UCSD-AML1 (cell line): ENCODE measurements around the gene HMGB1.

Experiments used
- DNase-seq: peaks from one replicate; lab custom pipeline; 2025; ENCODE audit not compliant: unreplicated experiment; lab: John Stamatoyannopoulos, UW

The HMGB1 gene

GRCh38 chr13:30431269-30431940, 34.3 kb downstream of the HMGB1 start:
- DNase-seq = no peak

- no peak for DNase-seq
Measured at GRCh38 chr13:30429721-30430694, 35.7 kb downstream of the HMGB1 start.

DNA sequence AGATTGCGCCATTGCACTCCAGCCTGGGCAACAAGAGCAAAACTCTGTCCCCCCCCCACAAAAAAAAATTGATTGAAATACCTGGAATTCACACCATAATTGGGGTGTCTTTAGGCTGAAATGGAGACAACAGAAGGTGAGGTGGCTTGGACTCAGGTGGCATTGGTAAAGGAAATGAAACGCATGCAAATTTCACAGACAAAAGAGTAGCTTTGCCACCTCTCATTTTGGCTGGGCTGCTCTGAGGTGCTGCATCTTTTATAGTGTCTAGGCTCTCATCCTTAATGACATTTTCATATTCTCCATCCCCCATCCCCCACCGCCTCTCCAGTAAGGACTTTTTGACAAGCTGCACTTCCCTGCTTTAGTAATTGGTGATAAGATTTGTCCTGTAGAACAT, 36.5 kb downstream of the HMGB1 start:
- DNase-seq = no peak

DNA sequence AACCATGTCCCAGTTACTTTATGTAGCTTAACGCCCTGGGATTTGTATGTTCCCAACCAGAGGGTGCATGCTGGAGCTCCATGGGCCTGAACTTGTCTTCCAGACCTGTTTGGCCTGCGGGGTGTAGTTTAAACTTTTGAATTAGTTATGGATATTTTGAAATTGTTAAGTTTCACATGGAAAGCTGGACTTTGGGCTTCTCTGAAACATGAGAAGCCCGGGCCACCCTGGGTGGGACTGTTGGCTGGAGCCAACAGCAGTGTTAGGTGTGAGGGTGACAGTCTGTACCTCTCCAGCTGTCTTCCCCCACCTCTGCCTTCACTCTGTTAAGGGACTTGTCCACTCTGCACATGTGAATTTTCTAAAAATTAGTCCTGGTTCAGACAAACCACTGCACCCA, 41.8 kb downstream of the HMGB1 start:
- no peak for DNase-seq

DNA sequence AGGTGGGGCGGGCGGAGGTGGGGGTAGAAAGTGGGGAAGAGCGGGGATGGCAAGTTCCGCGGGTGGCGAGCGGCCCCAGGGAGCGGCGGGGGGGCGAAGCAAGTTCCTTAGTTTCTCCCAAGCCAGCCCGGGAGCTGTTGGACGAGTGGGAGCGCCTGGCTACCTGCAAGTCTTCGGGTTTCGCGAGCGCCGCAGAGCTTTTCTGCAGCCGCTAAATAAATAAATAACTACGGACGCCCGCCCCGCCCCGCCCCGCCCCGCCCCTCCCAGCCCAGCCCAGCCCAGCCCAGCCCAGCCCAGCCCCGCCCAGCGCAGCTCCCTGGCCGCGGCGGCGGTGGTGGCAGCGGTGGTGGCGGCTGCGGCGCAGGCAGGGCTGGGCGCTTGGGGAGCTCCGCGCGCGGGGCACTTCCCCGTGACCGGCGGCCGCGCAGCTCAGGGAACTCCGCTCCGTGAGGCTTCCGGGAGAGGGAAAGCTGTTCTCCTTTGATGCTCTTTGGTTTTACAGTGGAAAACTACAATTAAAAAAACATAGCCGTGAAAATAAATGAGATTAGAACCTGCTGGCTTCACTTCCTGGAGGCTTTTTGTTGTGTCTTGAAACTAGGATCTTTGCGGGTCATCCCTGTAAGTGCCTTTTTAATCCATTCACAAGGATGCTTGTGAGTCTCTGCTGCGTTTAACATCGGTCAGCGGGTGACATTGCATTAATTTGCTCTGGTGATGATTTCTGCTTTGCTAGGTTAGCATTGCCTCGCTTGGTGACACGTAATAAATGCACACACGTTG, 43.5 kb downstream of the HMGB1 start, which contains the start of gene UBE2L5:
Gene UBE2L5 (plus strand): TSS at position 440 of the 786 bp plus-strand sequence. CDS start 5,498 bp downstream, outside the sequence.
- peak; percentile 80 for DNase-seq

- DNase-seq = peak; percentile 79
Measured at GRCh38 chr13:30421093-30422053, 44.4 kb downstream of the HMGB1 start.

DNA sequence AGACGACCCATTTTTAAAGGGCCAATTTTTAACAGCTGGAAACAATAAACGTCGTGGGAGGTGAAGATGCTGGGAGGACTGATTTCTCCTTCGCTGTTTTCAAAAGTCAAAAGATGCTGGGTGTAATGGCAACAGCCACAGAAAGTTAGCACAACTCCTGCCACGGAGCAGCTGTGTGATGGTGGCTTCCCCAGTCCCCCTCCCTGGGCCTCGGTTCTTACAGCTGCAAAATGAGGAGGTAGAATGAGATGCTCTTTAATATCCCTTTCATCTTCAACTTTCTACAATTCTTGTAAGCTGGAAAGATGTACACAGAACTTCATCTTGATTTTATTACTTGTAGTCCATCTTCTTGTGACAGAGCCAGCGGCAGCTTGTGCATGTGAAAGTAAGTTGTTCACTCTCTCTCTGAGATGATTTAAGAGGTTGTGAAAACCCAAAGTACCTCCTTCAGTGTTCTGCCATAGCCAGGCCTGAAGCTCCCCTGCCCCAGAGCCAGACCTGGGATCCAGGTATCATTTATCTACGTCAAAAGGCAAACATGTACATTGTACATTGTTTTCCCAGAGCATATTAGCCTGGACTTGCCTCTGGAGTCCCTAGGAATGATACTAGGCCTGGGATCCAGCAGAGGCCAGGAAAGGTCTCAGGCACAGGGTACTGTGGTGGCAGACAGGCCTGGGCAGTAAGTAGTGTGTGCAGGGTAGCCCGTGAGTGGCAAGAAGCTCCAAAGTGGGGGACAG, 46.8 kb downstream of the HMGB1 start:
- DNase-seq = no peak

- DNase-seq = no peak
Measured at GRCh38 chr13:30418075-30418716, 47.5 kb downstream of the HMGB1 start.

DNA sequence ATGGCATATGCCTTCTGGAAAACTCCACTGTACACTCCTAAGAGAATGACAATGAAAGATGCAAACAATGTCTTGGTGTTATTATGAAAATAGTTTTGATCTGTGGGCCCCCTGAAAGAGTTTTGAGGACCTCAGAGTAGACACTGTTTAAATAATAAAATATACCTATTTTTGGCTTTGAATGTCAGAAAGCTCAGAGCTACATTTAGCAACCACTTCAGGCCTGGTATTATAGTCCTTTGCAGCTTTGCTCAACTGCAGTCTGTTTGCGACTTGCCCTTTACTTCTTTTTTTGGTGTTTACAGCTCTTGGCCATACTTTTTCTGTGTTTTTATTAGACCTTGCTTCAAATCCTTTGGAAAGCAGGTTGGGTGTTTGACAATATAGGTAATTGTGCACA, 49.3 kb downstream of the HMGB1 start:
- no peak for DNase-seq

DNA sequence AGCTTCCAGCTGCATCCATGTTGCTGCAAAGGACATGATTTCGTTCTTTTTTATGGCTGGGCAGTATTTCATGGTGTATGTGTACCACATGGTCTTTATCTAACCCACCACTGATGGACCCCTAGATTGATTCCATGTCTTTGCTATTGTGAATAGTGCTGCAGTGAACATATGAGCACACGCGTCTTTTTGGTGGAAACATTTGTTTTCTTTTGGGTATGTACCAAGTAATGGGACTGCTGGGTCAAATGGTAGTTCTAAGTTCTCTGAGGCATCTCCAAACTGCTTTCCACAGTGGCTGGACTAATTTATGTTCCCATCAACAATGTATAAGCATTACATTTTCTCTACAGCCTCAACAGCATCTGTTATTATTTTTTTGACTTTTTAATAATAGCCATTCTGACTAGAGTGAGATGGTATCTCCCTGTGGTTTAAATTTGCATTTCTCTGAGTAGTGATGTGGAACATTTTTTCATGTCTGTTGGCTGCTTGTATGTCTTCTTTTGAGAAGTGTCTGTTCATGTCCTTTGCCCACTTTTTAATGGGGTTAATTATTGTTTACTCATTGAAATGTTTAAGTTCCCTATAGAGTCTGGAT, 50.2 kb downstream of the HMGB1 start:
- DNase-seq = no peak

GRCh38 chr13:30413842-30414241, 51.9 kb downstream of the HMGB1 start:
- DNase-seq = no peak

- DNase-seq = no peak
Measured at GRCh38 chr13:30412346-30412745, 53.4 kb downstream of the HMGB1 start.

DNA sequence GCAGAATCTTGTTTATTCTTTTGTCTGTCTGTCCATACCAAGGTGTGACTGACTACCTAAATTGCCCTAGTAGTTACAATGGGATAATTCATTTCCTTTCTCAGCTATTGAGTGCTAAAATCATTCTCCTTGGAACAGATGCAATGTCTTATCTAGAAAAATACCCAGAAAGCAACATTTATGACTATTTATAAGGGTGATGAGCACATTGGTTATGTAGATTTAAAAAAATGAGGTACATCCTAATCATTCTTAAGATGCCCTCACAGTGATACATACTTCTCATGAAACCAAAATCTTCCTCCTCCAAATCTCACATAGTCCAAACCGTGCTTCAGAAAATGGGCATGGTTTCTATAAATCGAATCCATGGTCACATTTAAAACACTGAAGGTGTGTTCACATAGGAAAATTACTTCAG, 55.0 kb downstream of the HMGB1 start:
- DNase-seq = no peak

GRCh38 chr13:30409886-30410704, 55.6 kb downstream of the HMGB1 start:
- DNase-seq = no peak

GRCh38 chr13:30408319-30409101, 57.2 kb downstream of the HMGB1 start:
- DNase-seq = no peak

GRCh38 chr13:30406779-30407416, 58.8 kb downstream of the HMGB1 start:
- no peak for DNase-seq
